HepG2 (cell line): ENCODE measurements around the gene RPL37A. TPM values are rescaled to one million over a fixed set of nuclear protein-coding genes. Genes with fewer than 3 reads are reported as not detected.

Experiments used
- DBP ChIP-seq: sonication (generic); formaldehyde crosslinking; IDR thresholded peaks from 2 replicates; pipeline ENCODE4 v1.4.0; 2020; ENCODE audit warnings: missing genetic modification reagents; ENCODE audit errors: not compliant biosample characterization
- DNMT1 ChIP-seq: sonication (generic); formaldehyde crosslinking; IDR thresholded peaks from 2 replicates; pipeline ENCODE4 v1.5.1; 2020; ENCODE audit warnings: mild to moderate bottlenecking, missing genetic modification reagents
- DNMT3B ChIP-seq: conservative IDR thresholded peaks from 2 replicates; pipeline ENCODE4 v1.6.1; 2016; ENCODE audit warnings: missing biosample characterization, control low read depth
- GABPB1 ChIP-seq: IDR thresholded peaks from 2 replicates; pipeline ENCODE4 v1.6.1; 2016; ENCODE audit warnings: mild to moderate bottlenecking, missing genetic modification reagents, moderate library complexity, missing compliant biosample characterization
- HHEX ChIP-seq: IDR thresholded peaks from 2 replicates; pipeline ENCODE4 v1.6.1; 2016; ENCODE audit warnings: control low read depth
- NR2F2 ChIP-seq: IDR thresholded peaks from 2 replicates; pipeline ENCODE4 v1.6.1; 2012; ENCODE audit warnings: low read depth, inconsistent platforms, borderline replicate concordance
- PBX3 ChIP-seq: sonication (generic); formaldehyde crosslinking; IDR thresholded peaks from 2 replicates; pipeline ENCODE4 v1.8.1; 2023; ENCODE audit warnings: missing genetic modification reagents, inconsistent platforms, borderline replicate concordance
- PHF8 ChIP-seq: sonication (generic); formaldehyde crosslinking; IDR thresholded peaks from 2 replicates; pipeline ENCODE4 v1.5.0; 2020; ENCODE audit warnings: missing genetic modification reagents
- PRDM15 ChIP-seq: sonication (generic); formaldehyde crosslinking; IDR thresholded peaks from 2 replicates; pipeline ENCODE4 v1.4.0; 2020; ENCODE audit warnings: missing genetic modification reagents
- RARA ChIP-seq: IDR thresholded peaks from 2 replicates; pipeline ENCODE4 v1.6.1; 2016; ENCODE audit warnings: missing genetic modification reagents, missing compliant biosample characterization
- SATB2 ChIP-seq: sonication (generic); formaldehyde crosslinking; IDR thresholded peaks from 2 replicates; pipeline ENCODE4 v1.5.0; 2020; ENCODE audit warnings: missing genetic modification reagents
- SIN3A ChIP-seq: IDR thresholded peaks from 2 replicates; pipeline ENCODE4 v1.6.1; 2011; ENCODE audit warnings: low read depth, mild to moderate bottlenecking, control low read depth, low read length, borderline replicate concordance
- SIN3B ChIP-seq: fragments of 150-350 bp; IDR thresholded peaks from 2 replicates; pipeline ENCODE4 v1.6.1; 2014; ENCODE audit warnings: low read length
- STAG1 ChIP-seq: sonication (generic); formaldehyde crosslinking; IDR thresholded peaks from 2 replicates; pipeline ENCODE4 v1.4.0; 2020; ENCODE audit warnings: missing genetic modification reagents
- STAT5B ChIP-seq: sonication (generic); formaldehyde crosslinking; IDR thresholded peaks from 2 replicates; pipeline ENCODE4 v1.4.0; 2020; ENCODE audit warnings: missing genetic modification reagents
- ZNF136 ChIP-seq: sonication (generic); formaldehyde crosslinking; IDR thresholded peaks from 2 replicates; pipeline ENCODE4 v1.8.1; 2022; ENCODE audit warnings: low read depth, mild to moderate bottlenecking, moderate library complexity, missing genetic modification reagents
- ZNF30 ChIP-seq: sonication (generic); formaldehyde crosslinking; IDR thresholded peaks from 2 replicates; pipeline ENCODE4 v1.5.0; 2020; ENCODE audit warnings: mild to moderate bottlenecking, missing genetic modification reagents
- ZNF317 ChIP-seq: sonication (generic); formaldehyde crosslinking; IDR thresholded peaks from 2 replicates; pipeline ENCODE4 v1.5.0; 2020; ENCODE audit warnings: mild to moderate bottlenecking, missing genetic modification reagents
- ZNF558 ChIP-seq: sonication (generic); formaldehyde crosslinking; IDR thresholded peaks from 2 replicates; pipeline ENCODE4 v1.9.0; 2022; ENCODE audit warnings: mild to moderate bottlenecking, missing genetic modification reagents, borderline replicate concordance
- ZNF615 ChIP-seq: sonication (generic); formaldehyde crosslinking; IDR thresholded peaks from 2 replicates; pipeline ENCODE4 v1.5.0; 2020; ENCODE audit warnings: mild to moderate bottlenecking, missing genetic modification reagents, borderline replicate concordance
- ZSCAN9 ChIP-seq: IDR thresholded peaks from 2 replicates; pipeline ENCODE4 v1.6.1; 2016; ENCODE audit warnings: borderline replicate concordance
- polyA plus RNA-seq, 8 experiments: library from polyadenylated mRNA; depleted of rRNA in 3 of 8; stranded (reverse) in 7 of 8; unstranded in 1 of 8; fragments of >200 nt; fragmentation: Illumina TruSeq in 4 of 8; extraction: Trizol in 4 of 8; gene quantifications; 2 replicates each; pipeline versions ENCODE4 v1.2.1 to v1.2.3, GENCODE V29; 2011 to 2016; ENCODE audit warnings: low read depth in 4 of 8, missing spikeins in 1 of 8, mixed read lengths in 1 of 8; ENCODE audit not compliant: insufficient read depth in 1 of 8
- total RNA-seq, 5 experiments: library from RNA; depleted of rRNA; stranded (reverse); fragments of >200 nt; fragmentation: Illumina TruSeq; extraction: Trizol; gene quantifications; 2 replicates each; pipeline ENCODE4 v1.2.3, GENCODE V29; 2016; ENCODE audit warnings: low read depth in 1 of 5
- TF ChIP-seq, protein P1 (sequence below): sonication (generic); formaldehyde crosslinking; IDR thresholded peaks from 2 replicates; pipeline ENCODE4 v1.4.0; 2020; ENCODE audit warnings: missing genetic modification reagents
- TF ChIP-seq, protein P2 (sequence below): sonication (generic); formaldehyde crosslinking; conservative IDR thresholded peaks from 2 replicates; pipeline ENCODE4 v1.4.0; 2020; ENCODE audit warnings: missing genetic modification reagents

The RPL37A gene
- total and polyA plus RNA-seq, 2 of the 13 experiments (the other 11 are each of a cell fraction or from before 2014, with no cell fraction given): 6,902 to 7,910 TPM

DNA sequence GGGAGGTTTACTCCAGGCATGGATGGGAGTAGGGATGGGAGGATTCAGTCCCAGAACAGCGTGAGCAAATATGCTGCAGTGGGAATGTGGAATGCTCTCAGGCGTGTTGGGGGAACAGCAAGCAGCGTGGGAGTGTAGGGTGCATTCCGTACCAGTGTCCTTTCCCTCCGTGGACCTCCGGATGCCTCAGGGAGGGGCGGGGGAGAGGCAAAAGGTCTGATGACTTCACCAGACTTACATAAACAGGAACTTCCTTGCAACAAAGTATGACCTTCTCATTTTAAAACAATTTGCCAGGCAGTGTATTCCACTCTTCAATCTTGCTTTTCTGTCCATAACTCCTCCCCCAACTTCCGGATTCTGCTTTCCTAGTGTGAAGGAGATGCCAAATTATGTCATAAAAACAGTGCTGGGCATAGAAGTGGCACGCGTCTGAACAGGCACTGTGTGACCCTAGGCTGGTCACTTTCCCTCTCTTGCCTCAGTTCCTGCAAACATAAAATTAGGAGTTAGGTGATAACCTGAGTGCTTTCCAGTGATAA, 36.9 kb downstream of the RPL37A start (continued):
- TF ChIP-seq PRDM15 (CRISPR knock-in tag): no peak
- TF ChIP-seq DNMT3B (CRISPR knock-in tag): no peak
- no peak for TF ChIP-seq STAG1 (CRISPR knock-in tag)
- no peak for TF ChIP-seq STAT5B (CRISPR knock-in tag)
- TF ChIP-seq ZSCAN9 (CRISPR knock-in tag): peak; percentile 23; the same call in 1 of the 2 replicates
- no peak for TF ChIP-seq NR2F2
- TF ChIP-seq SATB2 (CRISPR knock-in tag): no peak
- TF ChIP-seq ZNF615 (CRISPR knock-in tag): no peak
- no peak for TF ChIP-seq ZNF317 (CRISPR knock-in tag)
- no peak for TF ChIP-seq SIN3B
- no peak for TF ChIP-seq ZNF30 (CRISPR knock-in tag)
- TF ChIP-seq GABPB1 (CRISPR knock-in tag): 0 out of 2 replicates have a peak, but pooled peaks have one; percentile 33
- no peak for TF ChIP-seq PBX3
- TF ChIP-seq PHF8 (CRISPR knock-in tag): no peak
- no peak for TF ChIP-seq ZNF136 (CRISPR knock-in tag)
- TF ChIP-seq HHEX: no peak
- TF ChIP-seq, protein P1, sequence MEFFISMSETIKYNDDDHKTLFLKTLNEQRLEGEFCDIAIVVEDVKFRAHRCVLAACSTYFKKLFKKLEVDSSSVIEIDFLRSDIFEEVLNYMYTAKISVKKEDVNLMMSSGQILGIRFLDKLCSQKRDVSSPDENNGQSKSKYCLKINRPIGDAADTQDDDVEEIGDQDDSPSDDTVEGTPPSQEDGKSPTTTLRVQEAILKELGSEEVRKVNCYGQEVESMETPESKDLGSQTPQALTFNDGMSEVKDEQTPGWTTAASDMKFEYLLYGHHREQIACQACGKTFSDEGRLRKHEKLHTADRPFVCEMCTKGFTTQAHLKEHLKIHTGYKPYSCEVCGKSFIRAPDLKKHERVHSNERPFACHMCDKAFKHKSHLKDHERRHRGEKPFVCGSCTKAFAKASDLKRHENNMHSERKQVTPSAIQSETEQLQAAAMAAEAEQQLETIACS: no peak
- no peak for TF ChIP-seq ZNF558 (CRISPR knock-in tag)
- TF ChIP-seq SIN3A: no peak
- TF ChIP-seq RARA: peak; percentile 83
- TF ChIP-seq DNMT1: no peak
- no peak for TF ChIP-seq DBP (CRISPR knock-in tag)
- TF ChIP-seq, protein P2, sequence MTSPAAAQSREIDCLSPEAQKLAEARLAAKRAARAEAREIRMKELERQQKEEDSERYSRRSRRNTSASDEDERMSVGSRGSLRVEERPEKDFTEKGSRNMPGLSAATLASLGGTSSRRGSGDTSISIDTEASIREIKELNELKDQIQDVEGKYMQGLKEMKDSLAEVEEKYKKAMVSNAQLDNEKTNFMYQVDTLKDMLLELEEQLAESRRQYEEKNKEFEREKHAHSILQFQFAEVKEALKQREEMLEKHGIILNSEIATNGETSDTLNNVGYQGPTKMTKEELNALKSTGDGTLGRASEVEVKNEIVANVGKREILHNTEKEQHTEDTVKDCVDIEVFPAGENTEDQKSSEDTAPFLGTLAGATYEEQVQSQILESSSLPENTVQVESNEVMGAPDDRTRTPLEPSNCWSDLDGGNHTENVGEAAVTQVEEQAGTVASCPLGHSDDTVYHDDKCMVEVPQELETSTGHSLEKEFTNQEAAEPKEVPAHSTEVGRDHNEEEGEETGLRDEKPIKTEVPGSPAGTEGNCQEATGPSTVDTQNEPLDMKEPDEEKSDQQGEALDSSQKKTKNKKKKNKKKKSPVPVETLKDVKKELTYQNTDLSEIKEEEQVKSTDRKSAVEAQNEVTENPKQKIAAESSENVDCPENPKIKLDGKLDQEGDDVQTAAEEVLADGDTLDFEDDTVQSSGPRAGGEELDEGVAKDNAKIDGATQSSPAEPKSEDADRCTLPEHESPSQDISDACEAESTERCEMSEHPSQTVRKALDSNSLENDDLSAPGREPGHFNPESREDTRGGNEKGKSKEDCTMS (CRISPR knock-in tag): no peak
